Measurements from ENCODE around the gene RPL10. TPM values are rescaled to one million over a fixed set of nuclear protein-coding genes. Genes with fewer than 3 reads are reported as not detected.

RPL10 gene
- total and polyA plus RNA-seq, 2 donors (not counting 3 experiments of a cell fraction or from before 2014, with no cell fraction given): 2,493 to 7,586 TPM

GRCh38 chrX:154448484-154448883 is 50.3 kb downstream of the RPL10 start:
- Histone ChIP-seq H3K9me1 (replicated peaks; ENCODE audit: control insufficient read depth, extremely low read depth, insufficient read depth, low read length) (no peaks in the 10 kb centered on the region), H3K4me2 (ENCODE audit: insufficient read depth, low read length) (no peak overlapping the region), H3K4me3 (replicated peaks in 1 of 3; ENCODE audit: insufficient read depth in 1 of 3, low read depth in 1 of 3, low read length in 3 of 3) (no peak overlapping the region), H3K36me3 (ENCODE audit: control insufficient read depth in 2 of 2, extremely low read depth in 1 of 2, insufficient read depth in 2 of 2, low read length in 2 of 2) (peaks cover 0 to 28% of the 10 kb centered on the region in 2 experiments), H3K4me1 (ENCODE audit: control insufficient read depth, extremely low read depth, insufficient read depth, low read length) (peaks cover 8% of the 10 kb centered on the region), H3K27me3 (ENCODE audit: control insufficient read depth in 2 of 2, insufficient read depth in 2 of 2, low read length in 2 of 2) (no peaks in the 10 kb centered on the region), H2AFZ (ENCODE audit: low read depth, low read length) (no peak overlapping the region), H3K9ac (replicated peaks; ENCODE audit: extremely low read depth, insufficient read depth, low read length) (no peak overlapping the region), H3K9me3 (replicated peaks; ENCODE audit: control insufficient read depth, insufficient read depth, low read length) (no peaks in the 10 kb centered on the region), H4K20me1 (replicated peaks; ENCODE audit: control insufficient read depth, extremely low read depth, insufficient read depth, low read length) (no peaks in the 10 kb centered on the region), H3K79me2 (ENCODE audit: control insufficient read depth, insufficient read depth, low read length) (peaks cover 25% of the 10 kb centered on the region), H3K27ac (ENCODE audit: insufficient read depth, low read depth, low read length) (no peak overlapping the region)
- no TSS peak for BruUV-seq (replicated peaks)
- TF ChIP-seq EZH2 (IDR thresholded peaks at IDR 0.05; ENCODE audit: borderline replicate concordance, low read depth, low read length, severe bottlenecking) (no peak), JUN (IDR thresholded peaks at IDR 0.05; ENCODE audit: borderline replicate concordance, insufficient read depth, insufficient read length, low read depth) (no peak), POLR2AphosphoS5 (IDR thresholded peaks at IDR 0.05; ENCODE audit: insufficient read depth, low read depth, low read length) (no peak), FOS (IDR thresholded peaks at IDR 0.05; ENCODE audit: borderline replicate concordance, insufficient read depth, low read length) (no peak), GATA2 (IDR thresholded peaks at IDR 0.05; ENCODE audit: insufficient read depth, insufficient read length, low read depth, low read length) (no peak), MYC (IDR thresholded peaks at IDR 0.05; ENCODE audit: low read depth, low read length) (no peak), MAX (IDR thresholded peaks at IDR 0.05; ENCODE audit: insufficient read depth, insufficient read length) (no peak), CTCF (IDR thresholded peaks at IDR 0.05; ENCODE audit: extremely low read depth in 1 of 2, insufficient read depth in 1 of 2, low read depth in 1 of 2, low read length in 2 of 2) (no peak), POLR2A (IDR thresholded peaks at IDR 0.05; ENCODE audit: low read depth, low read length) (no peak)
- intact Hi-C loops (cut with micrococcal nuclease) (no loop called here), dilution Hi-C loops (cut with MboI; ENCODE audit: extremely low pct_ligation_motif_present, low sequenced_read_pairs) (no loop called here)
- ChIA-PET CTCF (no interaction called here), POLR2A (no interaction called here)
- FAIRE-seq (no peak), DNase-seq (ENCODE audit: low read depth, low spot score) (no peak)

Data from endothelial cell of umbilical vein (primary cell).